D721Med (cell line): ENCODE data around the gene CHCHD2.

Experiments
- DNase-seq: peaks from one replicate; pipeline ENCODE4 v3.0.0; 2011; ENCODE audit warnings: low spot score; ENCODE audit not compliant: insufficient read length
- FAIRE-seq: peaks from 2 replicates; lab custom pipeline; 2011; peaks lifted over from hg19 to GRCh38; lab: Jason Lieb, UNC
- CTCF ChIP-seq: IDR thresholded peaks from 2 replicates; pipeline ENCODE4 v1.5.1; 2012; ENCODE audit warnings: mild to moderate bottlenecking, control low read depth; ENCODE audit not compliant: insufficient read depth; ENCODE audit errors: missing control alignments

CHCHD2 gene

GRCh38 chr7:56053993-56054392 lies 52.3 kb downstream of the CHCHD2 start:
- FAIRE-seq (no peak), DNase-seq (no peak)
- no peak for TF ChIP-seq CTCF

- DNase-seq: no peak
- FAIRE-seq: no peak
- TF ChIP-seq CTCF: no peak
Measured at GRCh38 chr7:56053379-56053778, 52.9 kb downstream of the CHCHD2 start.
